ENCODE data around the gene NCKAP5. TPM values are rescaled to one million over a fixed set of nuclear protein-coding genes. Genes with fewer than 3 reads are reported as not detected.

The NCKAP5 gene
- total RNA-seq, 1 experiment from 2014 or later = not detected

DNA sequence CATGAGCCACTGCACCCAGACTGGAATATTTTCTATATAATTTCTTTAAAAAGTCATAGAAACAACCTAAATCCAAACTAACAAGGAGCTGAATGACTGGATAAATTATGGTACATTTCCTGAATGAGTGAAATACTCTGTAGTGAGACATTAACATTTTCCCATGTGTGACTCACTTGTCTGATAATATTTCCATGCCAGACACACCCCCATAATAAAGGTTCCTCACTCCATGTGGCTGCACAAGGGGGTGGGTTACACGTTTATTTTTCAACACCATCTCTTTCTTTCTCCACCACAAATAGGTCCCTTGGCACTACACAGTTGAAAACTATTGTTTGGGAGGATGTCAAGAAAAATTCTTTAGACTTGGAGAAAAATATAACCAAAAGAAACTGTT is 632.0 kb downstream of the NCKAP5 start:
- H2AFZ ChIP-seq = no peak overlapping the region
- H3K36me3 ChIP-seq (ENCODE audit: low read depth) = no peaks in the 10 kb centered on the region
- H3K79me2 ChIP-seq (ENCODE audit: low read depth) = no peaks in the 10 kb centered on the region
- H3K4me1 ChIP-seq (replicated peaks; ENCODE audit: insufficient read depth) = no peaks in the 10 kb centered on the region
- no peaks in the 10 kb centered on the region for H3K27me3 ChIP-seq (ENCODE audit: insufficient read depth, low read depth)
- intact Hi-C loops (cut with micrococcal nuclease; ENCODE audit: unreplicated experiment) = no loop called here
- H3F3A ChIP-seq (ENCODE audit: insufficient read depth, low read depth) = no peaks in the 10 kb centered on the region
- no peak overlapping the region for H3K4me2 ChIP-seq
- no peak overlapping the region for H3K27ac ChIP-seq
- H4K20me1 ChIP-seq (ENCODE audit: insufficient read depth) = no peaks in the 10 kb centered on the region
- no peaks in the 10 kb centered on the region for H3K9me3 ChIP-seq (ENCODE audit: insufficient read depth, low read depth)
- POLR2A ChIA-PET (ENCODE audit: unreplicated experiment) = no interaction called here
- CTCF ChIA-PET = no interaction called here
- DNase-seq = no peak
- no TSS peak for BruUV-seq (replicated peaks)
- H3K9me2 ChIP-seq (ENCODE audit: insufficient read depth) = no peaks in the 10 kb centered on the region
- no peak for TF ChIP-seq EZH2 (IDR thresholded peaks at IDR 0.05; ENCODE audit: low read depth)
- TF ChIP-seq, protein P1, sequence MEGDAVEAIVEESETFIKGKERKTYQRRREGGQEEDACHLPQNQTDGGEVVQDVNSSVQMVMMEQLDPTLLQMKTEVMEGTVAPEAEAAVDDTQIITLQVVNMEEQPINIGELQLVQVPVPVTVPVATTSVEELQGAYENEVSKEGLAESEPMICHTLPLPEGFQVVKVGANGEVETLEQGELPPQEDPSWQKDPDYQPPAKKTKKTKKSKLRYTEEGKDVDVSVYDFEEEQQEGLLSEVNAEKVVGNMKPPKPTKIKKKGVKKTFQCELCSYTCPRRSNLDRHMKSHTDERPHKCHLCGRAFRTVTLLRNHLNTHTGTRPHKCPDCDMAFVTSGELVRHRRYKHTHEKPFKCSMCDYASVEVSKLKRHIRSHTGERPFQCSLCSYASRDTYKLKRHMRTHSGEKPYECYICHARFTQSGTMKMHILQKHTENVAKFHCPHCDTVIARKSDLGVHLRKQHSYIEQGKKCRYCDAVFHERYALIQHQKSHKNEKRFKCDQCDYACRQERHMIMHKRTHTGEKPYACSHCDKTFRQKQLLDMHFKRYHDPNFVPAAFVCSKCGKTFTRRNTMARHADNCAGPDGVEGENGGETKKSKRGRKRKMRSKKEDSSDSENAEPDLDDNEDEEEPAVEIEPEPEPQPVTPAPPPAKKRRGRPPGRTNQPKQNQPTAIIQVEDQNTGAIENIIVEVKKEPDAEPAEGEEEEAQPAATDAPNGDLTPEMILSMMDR (conservative IDR thresholded peaks at IDR 0.05) = no peak
- no peak overlapping the region for H3K4me3 ChIP-seq

DNA sequence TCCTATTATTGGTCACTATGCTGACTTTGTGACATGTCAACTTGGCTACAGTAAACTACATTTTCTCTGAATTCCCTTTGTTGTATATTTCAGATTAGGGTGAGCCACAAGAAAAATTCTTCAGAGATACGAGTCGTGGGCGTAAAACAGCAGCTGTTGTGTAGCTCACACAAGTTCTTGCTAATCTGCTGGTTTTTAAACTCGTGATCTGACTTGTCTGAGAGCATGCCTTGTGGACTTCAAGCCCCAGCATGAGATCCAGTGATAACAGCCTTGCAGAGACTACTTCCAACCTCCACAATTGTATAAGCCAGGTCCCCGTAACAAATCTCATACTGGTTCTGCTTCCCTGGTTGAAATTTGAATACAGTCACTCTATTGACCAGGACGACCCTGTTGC is 638.5 kb downstream of the NCKAP5 start:
- H3F3A ChIP-seq (ENCODE audit: insufficient read depth, low read depth) = no peaks in the 10 kb centered on the region
- no peak for DNase-seq
- no peaks in the 10 kb centered on the region for H3K36me3 ChIP-seq (ENCODE audit: low read depth)
- ChIA-PET POLR2A (ENCODE audit: unreplicated experiment) (no interaction called here), CTCF (no interaction called here)
- no peaks in the 10 kb centered on the region for H4K20me1 ChIP-seq (ENCODE audit: insufficient read depth)
- H3K4me1 ChIP-seq (replicated peaks; ENCODE audit: insufficient read depth) = no peaks in the 10 kb centered on the region
- H3K4me2 ChIP-seq = no peak overlapping the region
- H3K27ac ChIP-seq = no peak overlapping the region
- no peak overlapping the region for H3K4me3 ChIP-seq
- no peaks in the 10 kb centered on the region for H3K79me2 ChIP-seq (ENCODE audit: low read depth)
- no peaks in the 10 kb centered on the region for H3K9me3 ChIP-seq (ENCODE audit: insufficient read depth, low read depth)
- no peak overlapping the region for H2AFZ ChIP-seq
- no peaks in the 10 kb centered on the region for H3K9me2 ChIP-seq (ENCODE audit: insufficient read depth)
- no peaks in the 10 kb centered on the region for H3K27me3 ChIP-seq (ENCODE audit: insufficient read depth, low read depth)
- intact Hi-C loops (cut with micrococcal nuclease; ENCODE audit: unreplicated experiment) = no loop called here
- no TSS peak for BruUV-seq (replicated peaks)
- no peak for TF ChIP-seq EZH2 (IDR thresholded peaks at IDR 0.05; ENCODE audit: low read depth)
- TF ChIP-seq, protein P1 (conservative IDR thresholded peaks at IDR 0.05) = no peak

DNA sequence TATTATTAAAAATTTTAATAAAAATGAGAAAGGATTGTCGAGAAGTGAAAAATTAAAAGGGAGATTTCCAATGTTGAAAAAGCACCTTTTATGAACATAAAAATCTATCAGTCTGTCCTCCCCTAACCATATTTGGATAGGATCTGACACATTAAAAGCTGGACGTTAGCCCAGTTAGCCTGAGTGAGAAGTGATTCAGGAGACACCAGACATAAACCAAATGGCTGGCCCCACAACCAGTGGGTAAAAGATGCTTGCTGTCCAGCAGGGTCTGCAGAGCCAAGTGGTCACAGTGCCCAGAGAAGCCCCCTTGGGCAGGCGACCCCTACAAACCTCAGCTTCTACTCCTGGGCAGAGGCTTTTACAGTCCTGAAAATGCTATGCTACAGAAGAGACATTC is 644.5 kb downstream of the NCKAP5 start:
- H3K27ac ChIP-seq = no peak overlapping the region
- ChIA-PET CTCF (no interaction called here), POLR2A (ENCODE audit: unreplicated experiment) (no interaction called here)
- H3K27me3 ChIP-seq (ENCODE audit: insufficient read depth, low read depth) = no peaks in the 10 kb centered on the region
- H3K4me2 ChIP-seq = no peak overlapping the region
- BruUV-seq (replicated peaks) = no TSS peak
- TF ChIP-seq EZH2 (IDR thresholded peaks at IDR 0.05; ENCODE audit: low read depth) = no peak
- TF ChIP-seq, protein P1 (conservative IDR thresholded peaks at IDR 0.05) = no peak
- H3F3A ChIP-seq (ENCODE audit: insufficient read depth, low read depth) = no peaks in the 10 kb centered on the region
- 0 out of 2 replicates have a peak overlapping the region, but pooled peaks have one; percentile 11 for H2AFZ ChIP-seq
- intact Hi-C loops (cut with micrococcal nuclease; ENCODE audit: unreplicated experiment) = no loop called here
- no peak overlapping the region for H3K4me3 ChIP-seq
- no peaks in the 10 kb centered on the region for H3K79me2 ChIP-seq (ENCODE audit: low read depth)
- no peaks in the 10 kb centered on the region for H4K20me1 ChIP-seq (ENCODE audit: insufficient read depth)
- H3K4me1 ChIP-seq (replicated peaks; ENCODE audit: insufficient read depth) = no peaks in the 10 kb centered on the region
- no peaks in the 10 kb centered on the region for H3K36me3 ChIP-seq (ENCODE audit: low read depth)
- H3K9me2 ChIP-seq (ENCODE audit: insufficient read depth) = no peaks in the 10 kb centered on the region
- no peak for DNase-seq
- H3K9me3 ChIP-seq (ENCODE audit: insufficient read depth, low read depth) = no peaks in the 10 kb centered on the region
